GM10266 (cell line): ENCODE data around the gene SCCPDH.

ENCODE experiments used
- DNase-seq: peaks from one replicate; pipeline ENCODE4 v3.0.0; 2012; ENCODE audit errors: extremely low spot score
- TF ChIP-seq, protein P1 (sequence below): IDR thresholded peaks from 2 replicates; pipeline ENCODE4 v1.5.1; 2012; ENCODE audit warnings: mild to moderate bottlenecking, low read depth; ENCODE audit not compliant: control insufficient read depth, insufficient read depth; ENCODE audit errors: missing control alignments

SCCPDH gene, protein sequence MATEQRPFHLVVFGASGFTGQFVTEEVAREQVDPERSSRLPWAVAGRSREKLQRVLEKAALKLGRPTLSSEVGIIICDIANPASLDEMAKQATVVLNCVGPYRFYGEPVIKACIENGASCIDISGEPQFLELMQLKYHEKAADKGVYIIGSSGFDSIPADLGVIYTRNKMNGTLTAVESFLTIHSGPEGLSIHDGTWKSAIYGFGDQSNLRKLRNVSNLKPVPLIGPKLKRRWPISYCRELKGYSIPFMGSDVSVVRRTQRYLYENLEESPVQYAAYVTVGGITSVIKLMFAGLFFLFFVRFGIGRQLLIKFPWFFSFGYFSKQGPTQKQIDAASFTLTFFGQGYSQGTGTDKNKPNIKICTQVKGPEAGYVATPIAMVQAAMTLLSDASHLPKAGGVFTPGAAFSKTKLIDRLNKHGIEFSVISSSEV

DNA sequence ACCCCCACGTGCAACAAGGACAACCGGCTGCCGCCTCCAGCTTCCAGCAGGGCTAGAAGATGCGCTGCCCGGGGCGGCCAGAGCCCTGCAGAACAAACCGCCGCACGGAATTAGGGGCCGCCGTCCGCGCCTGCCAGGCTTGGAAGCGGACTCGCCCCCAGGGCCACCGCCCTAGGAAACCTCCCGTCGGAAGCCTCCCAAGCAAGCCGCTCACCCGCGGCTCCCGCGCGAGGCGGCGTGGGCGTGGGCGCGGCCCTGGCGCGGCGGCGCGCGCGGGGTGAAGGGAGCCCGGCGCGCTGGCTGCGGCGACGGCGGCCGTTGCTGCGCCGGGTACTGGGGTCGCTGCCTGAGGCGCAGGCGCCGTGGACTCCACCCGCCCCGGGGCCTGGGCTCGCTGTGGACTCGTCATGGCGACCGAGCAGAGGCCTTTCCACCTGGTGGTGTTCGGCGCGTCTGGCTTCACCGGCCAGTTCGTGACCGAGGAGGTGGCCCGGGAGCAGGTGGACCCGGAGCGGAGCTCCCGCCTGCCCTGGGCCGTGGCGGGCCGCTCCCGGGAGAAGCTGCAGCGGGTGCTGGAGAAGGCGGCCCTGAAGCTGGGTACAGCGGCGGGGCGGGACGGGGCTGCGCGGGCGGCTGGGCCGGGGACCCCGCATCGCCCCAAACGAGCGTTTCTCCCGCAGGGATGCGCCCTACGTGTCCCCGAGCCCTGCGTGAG lies at the start of gene SCCPDH:
SCCPDH (plus strand) TSS at position 394 of the 715 bp plus-strand sequence; CDS start at position 408, 14 bp downstream.
- TF ChIP-seq, protein P1, sequence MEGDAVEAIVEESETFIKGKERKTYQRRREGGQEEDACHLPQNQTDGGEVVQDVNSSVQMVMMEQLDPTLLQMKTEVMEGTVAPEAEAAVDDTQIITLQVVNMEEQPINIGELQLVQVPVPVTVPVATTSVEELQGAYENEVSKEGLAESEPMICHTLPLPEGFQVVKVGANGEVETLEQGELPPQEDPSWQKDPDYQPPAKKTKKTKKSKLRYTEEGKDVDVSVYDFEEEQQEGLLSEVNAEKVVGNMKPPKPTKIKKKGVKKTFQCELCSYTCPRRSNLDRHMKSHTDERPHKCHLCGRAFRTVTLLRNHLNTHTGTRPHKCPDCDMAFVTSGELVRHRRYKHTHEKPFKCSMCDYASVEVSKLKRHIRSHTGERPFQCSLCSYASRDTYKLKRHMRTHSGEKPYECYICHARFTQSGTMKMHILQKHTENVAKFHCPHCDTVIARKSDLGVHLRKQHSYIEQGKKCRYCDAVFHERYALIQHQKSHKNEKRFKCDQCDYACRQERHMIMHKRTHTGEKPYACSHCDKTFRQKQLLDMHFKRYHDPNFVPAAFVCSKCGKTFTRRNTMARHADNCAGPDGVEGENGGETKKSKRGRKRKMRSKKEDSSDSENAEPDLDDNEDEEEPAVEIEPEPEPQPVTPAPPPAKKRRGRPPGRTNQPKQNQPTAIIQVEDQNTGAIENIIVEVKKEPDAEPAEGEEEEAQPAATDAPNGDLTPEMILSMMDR, result no peak
- peak; percentile 95 for DNase-seq

DNA sequence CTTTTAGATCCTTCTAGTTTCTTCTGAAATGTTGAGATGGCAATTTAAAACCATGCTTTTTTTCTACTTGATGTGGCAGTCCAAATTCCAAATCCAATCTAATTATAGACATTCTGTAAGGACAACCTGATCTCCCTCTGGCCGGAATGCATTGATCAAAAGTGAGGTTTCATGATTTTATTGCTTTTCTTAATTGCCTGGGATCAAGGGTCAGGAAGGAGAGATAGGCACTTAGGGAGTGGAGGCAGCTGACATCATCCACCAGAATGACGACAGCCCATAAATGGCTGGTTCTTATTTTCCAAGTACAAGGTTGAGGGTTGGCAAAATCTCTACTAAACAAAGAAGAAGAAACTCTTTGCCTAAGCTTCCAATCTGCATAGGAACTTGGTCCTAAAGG lies 46.4 kb upstream of the SCCPDH start:
- TF ChIP-seq, protein P1, result no peak
- no peak for DNase-seq

DNA sequence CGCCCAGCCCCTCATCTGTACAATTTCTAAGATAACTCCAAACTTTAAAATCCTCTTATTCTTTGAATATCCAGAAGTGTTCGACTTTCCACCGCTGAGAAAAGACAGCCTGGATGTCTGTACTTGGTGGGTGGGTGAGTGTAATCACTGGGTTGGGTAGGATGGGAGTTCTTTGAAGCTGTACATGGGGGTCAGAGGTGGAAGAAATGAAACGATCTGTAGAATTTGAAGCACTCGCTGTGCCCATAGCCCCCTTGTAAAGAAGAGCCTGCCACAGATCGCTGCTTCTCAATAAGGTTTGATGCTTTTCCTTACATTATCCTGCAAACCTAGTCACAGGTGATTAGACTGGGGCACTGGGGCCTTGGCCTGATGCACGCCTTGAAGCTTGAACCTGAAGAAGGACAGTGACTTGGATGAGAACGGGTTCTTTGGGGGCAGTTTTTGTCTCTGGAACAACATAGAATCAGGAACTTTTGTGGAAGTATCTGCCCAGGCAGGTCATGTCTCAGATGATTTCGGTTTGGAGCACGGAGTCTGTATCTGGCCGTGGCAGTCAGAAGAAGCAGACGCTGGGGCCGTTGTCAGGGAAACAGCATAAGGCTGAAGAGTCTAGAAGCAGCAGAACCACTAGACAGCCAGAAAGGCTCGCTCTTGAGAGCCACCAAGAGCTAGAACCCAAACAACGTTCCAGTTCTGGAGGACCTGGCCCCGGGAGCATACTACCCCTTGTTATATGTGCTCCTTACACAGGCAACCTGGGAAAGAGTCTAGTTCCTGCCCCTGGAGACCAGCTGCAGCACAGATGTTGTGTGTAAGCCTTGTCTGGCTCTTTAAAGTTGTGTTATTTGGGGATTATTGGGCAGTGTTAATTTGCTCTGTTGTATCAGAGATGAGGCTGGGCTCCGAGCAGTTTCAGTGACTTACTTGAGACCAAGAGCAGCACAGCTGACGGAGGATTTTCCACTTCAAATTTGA lies 45.1 kb upstream of the SCCPDH start:
- TF ChIP-seq, protein P1, result no peak
- DNase-seq, result no peak

DNA sequence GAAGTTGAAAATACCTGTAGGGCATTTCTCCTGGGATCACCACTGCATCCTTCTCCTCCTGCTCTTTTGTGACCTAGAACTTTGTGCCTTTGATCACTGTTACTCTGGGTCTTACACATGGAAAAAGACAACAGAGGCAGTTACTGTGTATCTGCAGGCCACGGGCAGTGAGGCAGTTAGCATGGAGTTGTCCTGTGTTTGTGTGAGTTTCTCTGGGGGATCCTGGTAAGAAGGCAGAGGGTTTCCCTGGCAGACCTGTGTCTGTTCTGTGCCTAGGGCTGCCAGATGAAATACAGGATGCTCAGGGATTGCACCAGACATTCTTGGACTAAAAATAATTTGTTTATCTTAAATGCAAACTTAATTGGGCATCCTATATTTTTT lies 44.4 kb upstream of the SCCPDH start:
- TF ChIP-seq, protein P1, result no peak
- DNase-seq, result no peak

DNA sequence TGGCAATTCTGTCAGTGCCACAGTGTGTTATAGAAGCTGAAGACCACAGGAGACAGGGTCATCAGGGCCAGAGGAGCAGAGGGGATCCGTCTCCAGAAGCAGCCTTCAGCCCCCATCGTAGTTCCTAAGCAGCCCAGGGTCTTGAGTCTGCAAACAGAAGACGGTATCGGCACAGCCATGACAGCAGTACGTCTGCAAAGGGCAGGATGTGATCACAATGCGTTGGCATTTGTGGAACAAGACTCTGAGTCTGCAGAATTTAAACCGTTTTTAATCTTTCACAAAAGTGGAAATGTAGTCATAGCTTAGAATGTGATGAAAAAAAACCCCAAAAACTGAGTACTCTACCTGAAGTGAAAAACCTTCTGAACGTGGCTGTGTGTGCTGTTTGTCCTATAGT lies 44.0 kb upstream of the SCCPDH start:
- no peak for DNase-seq
- TF ChIP-seq, protein P1, result no peak

DNA sequence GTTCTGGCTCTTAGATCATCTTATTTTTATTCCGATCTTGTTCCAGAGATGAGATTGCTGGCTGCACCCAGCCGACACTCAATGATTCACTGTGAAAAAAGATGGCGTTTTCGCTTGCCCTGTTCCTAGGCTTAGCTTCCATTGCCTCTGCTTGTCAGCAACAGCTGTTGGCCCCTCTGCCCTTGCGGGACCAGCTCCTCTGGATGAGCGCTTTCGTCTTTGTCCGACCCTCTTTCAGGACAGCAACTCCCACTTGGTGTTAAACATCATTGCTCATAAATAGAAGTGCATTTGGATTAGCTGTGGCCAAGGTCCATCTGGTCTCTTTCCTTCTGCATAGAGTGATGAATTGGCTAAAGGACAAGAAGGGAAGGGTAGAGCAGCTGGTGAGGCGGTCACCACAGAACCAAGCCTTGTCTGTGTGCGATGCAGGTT lies 43.5 kb upstream of the SCCPDH start:
- TF ChIP-seq, protein P1, result no peak
- DNase-seq, result no peak
